ENCODE measurements around the gene JOSD2.

GRCh38 chr19:50520822-50521465 is 10.0 kb upstream of the JOSD2 start:
- TF ChIP-seq POLR2A (IDR thresholded peaks at IDR 0.05; ENCODE audit: low read depth) (no peak), EP300 (IDR thresholded peaks at IDR 0.05) (no peak), POLR2AphosphoS5 (IDR thresholded peaks at IDR 0.05) (no peak)
- TF ChIP-seq, protein P1, sequence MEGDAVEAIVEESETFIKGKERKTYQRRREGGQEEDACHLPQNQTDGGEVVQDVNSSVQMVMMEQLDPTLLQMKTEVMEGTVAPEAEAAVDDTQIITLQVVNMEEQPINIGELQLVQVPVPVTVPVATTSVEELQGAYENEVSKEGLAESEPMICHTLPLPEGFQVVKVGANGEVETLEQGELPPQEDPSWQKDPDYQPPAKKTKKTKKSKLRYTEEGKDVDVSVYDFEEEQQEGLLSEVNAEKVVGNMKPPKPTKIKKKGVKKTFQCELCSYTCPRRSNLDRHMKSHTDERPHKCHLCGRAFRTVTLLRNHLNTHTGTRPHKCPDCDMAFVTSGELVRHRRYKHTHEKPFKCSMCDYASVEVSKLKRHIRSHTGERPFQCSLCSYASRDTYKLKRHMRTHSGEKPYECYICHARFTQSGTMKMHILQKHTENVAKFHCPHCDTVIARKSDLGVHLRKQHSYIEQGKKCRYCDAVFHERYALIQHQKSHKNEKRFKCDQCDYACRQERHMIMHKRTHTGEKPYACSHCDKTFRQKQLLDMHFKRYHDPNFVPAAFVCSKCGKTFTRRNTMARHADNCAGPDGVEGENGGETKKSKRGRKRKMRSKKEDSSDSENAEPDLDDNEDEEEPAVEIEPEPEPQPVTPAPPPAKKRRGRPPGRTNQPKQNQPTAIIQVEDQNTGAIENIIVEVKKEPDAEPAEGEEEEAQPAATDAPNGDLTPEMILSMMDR (IDR thresholded peaks at IDR 0.05): no peak

Measured in esophagus muscularis mucosa (tissue), 4 donors.